DOHH2 (cell line): Measurements from ENCODE around the gene VAMP4.

Experiments
- H3F3A ChIP-seq: fragments of 200-600 bp; sonication (generic), shearing (Covaris generic); 2 replicates; pipeline ENCODE4 v1.6.0; 2016; ENCODE audit warnings: antibody characterized with exemption, mild to moderate bottlenecking; ENCODE audit not compliant: control insufficient read depth, insufficient read depth
- H3K27ac ChIP-seq: fragments of 200-600 bp; sonication (generic); 2 replicates; pipeline ENCODE4 v1.5.1; 2014; ENCODE audit warnings: low read depth, mild to moderate bottlenecking, low read length, moderate library complexity
- H3K27me3 ChIP-seq: fragments of 200-600 bp; sonication (generic); 2 replicates; pipeline ENCODE4 v1.6.1; 2014; ENCODE audit warnings: mild to moderate bottlenecking, low read length, mixed read lengths; ENCODE audit not compliant: control insufficient read depth
- H3K36me3 ChIP-seq: fragments of 200-600 bp; sonication (generic); 2 replicates; pipeline ENCODE4 v1.6.1; 2014; ENCODE audit warnings: mild to moderate bottlenecking, low read length, moderate library complexity, mixed read lengths; ENCODE audit not compliant: control insufficient read depth
- H3K4me1 ChIP-seq: fragments of 200-600 bp; sonication (generic); 2 replicates; pipeline ENCODE4 v1.6.1; 2014; ENCODE audit warnings: mild to moderate bottlenecking, low read length, mixed read lengths; ENCODE audit not compliant: control insufficient read depth
- H3K4me2 ChIP-seq: fragments of 200-600 bp; sonication (generic); 2 replicates; pipeline ENCODE4 v1.6.0; 2014; ENCODE audit warnings: mild to moderate bottlenecking, low read length, moderate library complexity
- H3K4me3 ChIP-seq: fragments of 200-600 bp; sonication (generic); 2 replicates; pipeline ENCODE4 v1.5.1; 2014; ENCODE audit warnings: mild to moderate bottlenecking, low read length, mixed read lengths
- H3K79me2 ChIP-seq: fragments of 200-600 bp; sonication (generic); 2 replicates; pipeline ENCODE4 v1.6.1; 2014; ENCODE audit warnings: mild to moderate bottlenecking, low read length, mixed read lengths; ENCODE audit not compliant: control insufficient read depth
- H3K9me2 ChIP-seq: fragments of 200-600 bp; sonication (generic); replicated peaks from 2 replicates; pipeline ENCODE4 v1.6.1; 2014; ENCODE audit warnings: mild to moderate bottlenecking, low read length, mixed read lengths; ENCODE audit not compliant: control insufficient read depth
- H3K9me3 ChIP-seq: fragments of 200-600 bp; sonication (generic); 2 replicates; pipeline ENCODE4 v1.6.1; 2014; ENCODE audit warnings: antibody characterized with exemption, low read length, mixed read lengths; ENCODE audit not compliant: control insufficient read depth, insufficient read depth
- H4K20me1 ChIP-seq: fragments of 200-600 bp; sonication (generic); 2 replicates; pipeline ENCODE4 v1.6.0; 2014; ENCODE audit warnings: low read depth, mild to moderate bottlenecking, antibody characterized with exemption, low read length, moderate library complexity; ENCODE audit not compliant: control insufficient read depth, insufficient read depth
- EZH2phosphoT487 ChIP-seq: fragments of 200-600 bp; sonication (generic); IDR thresholded peaks from 2 replicates; pipeline ENCODE4 v1.6.1; 2017; ENCODE audit warnings: borderline replicate concordance, mild to moderate bottlenecking, antibody characterized with exemption, low read length, moderate library complexity, mixed read lengths
- TF ChIP-seq, protein P1 (sequence below): fragments of 200-600 bp; sonication (generic); IDR thresholded peaks from one replicate; pipeline ENCODE4 v1.5.1; 2014; ENCODE audit warnings: antibody characterized with exemption, mild to moderate bottlenecking, low read depth, low read length; ENCODE audit not compliant: poor library complexity, severe bottlenecking

VAMP4 gene

GRCh38 chr1:171751221-171751620, 9.4 kb upstream of the VAMP4 start:
- no peak overlapping the region for H3K4me3 ChIP-seq
- H4K20me1 ChIP-seq: no peaks in the 10 kb centered on the region
- no peaks in the 10 kb centered on the region for H3K9me3 ChIP-seq
- no peaks in the 10 kb centered on the region for H3K36me3 ChIP-seq
- no peak overlapping the region for H3K4me2 ChIP-seq
- 0 out of 2 replicates have a peak, but pooled peaks cover 5% of the 10 kb centered on the region for H3K27me3 ChIP-seq
- H3K9me2 ChIP-seq: no peaks in the 10 kb centered on the region
- H3K4me1 ChIP-seq: no peaks in the 10 kb centered on the region
- TF ChIP-seq, protein P1, sequence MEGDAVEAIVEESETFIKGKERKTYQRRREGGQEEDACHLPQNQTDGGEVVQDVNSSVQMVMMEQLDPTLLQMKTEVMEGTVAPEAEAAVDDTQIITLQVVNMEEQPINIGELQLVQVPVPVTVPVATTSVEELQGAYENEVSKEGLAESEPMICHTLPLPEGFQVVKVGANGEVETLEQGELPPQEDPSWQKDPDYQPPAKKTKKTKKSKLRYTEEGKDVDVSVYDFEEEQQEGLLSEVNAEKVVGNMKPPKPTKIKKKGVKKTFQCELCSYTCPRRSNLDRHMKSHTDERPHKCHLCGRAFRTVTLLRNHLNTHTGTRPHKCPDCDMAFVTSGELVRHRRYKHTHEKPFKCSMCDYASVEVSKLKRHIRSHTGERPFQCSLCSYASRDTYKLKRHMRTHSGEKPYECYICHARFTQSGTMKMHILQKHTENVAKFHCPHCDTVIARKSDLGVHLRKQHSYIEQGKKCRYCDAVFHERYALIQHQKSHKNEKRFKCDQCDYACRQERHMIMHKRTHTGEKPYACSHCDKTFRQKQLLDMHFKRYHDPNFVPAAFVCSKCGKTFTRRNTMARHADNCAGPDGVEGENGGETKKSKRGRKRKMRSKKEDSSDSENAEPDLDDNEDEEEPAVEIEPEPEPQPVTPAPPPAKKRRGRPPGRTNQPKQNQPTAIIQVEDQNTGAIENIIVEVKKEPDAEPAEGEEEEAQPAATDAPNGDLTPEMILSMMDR: no peak
- no peak for TF ChIP-seq EZH2phosphoT487
- H3F3A ChIP-seq: no peaks in the 10 kb centered on the region
- H3K79me2 ChIP-seq: no peaks in the 10 kb centered on the region
- no peak overlapping the region for H3K27ac ChIP-seq

GRCh38 chr1:171748651-171749050, 6.8 kb upstream of the VAMP4 start:
- peaks cover 3% of the 10 kb centered on the region for H3K4me1 ChIP-seq
- H3K9me2 ChIP-seq: no peaks in the 10 kb centered on the region
- H4K20me1 ChIP-seq: no peaks in the 10 kb centered on the region
- H3K4me2 ChIP-seq: no peak overlapping the region
- H3F3A ChIP-seq: no peaks in the 10 kb centered on the region
- no peaks in the 10 kb centered on the region for H3K36me3 ChIP-seq
- H3K27me3 ChIP-seq: no peaks in the 10 kb centered on the region
- no peaks in the 10 kb centered on the region for H3K9me3 ChIP-seq
- no peak overlapping the region for H3K27ac ChIP-seq
- H3K79me2 ChIP-seq: no peaks in the 10 kb centered on the region
- H3K4me3 ChIP-seq: no peak overlapping the region
- TF ChIP-seq, protein P1: no peak
- no peak for TF ChIP-seq EZH2phosphoT487

DNA sequence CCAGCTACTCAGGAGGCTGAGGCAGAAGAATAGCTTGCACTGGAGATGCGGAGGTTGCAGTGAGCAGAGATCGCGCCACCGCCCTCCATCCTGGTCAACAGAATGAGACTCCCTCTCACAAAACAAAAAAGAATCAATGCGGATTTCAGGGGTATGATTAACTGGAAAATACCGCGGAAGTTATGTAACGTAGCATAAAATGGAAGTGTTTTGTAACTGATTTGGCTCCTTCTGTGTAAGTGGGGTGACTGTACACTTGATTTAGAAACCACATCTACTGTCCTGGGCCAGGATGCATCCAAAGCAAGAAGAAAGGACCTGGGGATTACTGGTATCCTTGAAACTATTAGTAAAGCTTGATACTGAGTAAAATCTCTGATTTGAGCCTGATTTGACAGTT, 3.1 kb upstream of the VAMP4 start:
- H3K4me2 ChIP-seq: no peak overlapping the region
- no peaks in the 10 kb centered on the region for H3K9me2 ChIP-seq
- H3K36me3 ChIP-seq: no peaks in the 10 kb centered on the region
- H3K27me3 ChIP-seq: no peaks in the 10 kb centered on the region
- no peaks in the 10 kb centered on the region for H4K20me1 ChIP-seq
- no peaks in the 10 kb centered on the region for H3K9me3 ChIP-seq
- peaks cover 2% of the 10 kb centered on the region; the same call in 1 of the 2 replicates for H3F3A ChIP-seq
- H3K79me2 ChIP-seq: peaks cover 21% of the 10 kb centered on the region
- no peak overlapping the region for H3K27ac ChIP-seq
- TF ChIP-seq, protein P1: no peak
- no peak for TF ChIP-seq EZH2phosphoT487
- H3K4me1 ChIP-seq: peaks cover 24% of the 10 kb centered on the region
- H3K4me3 ChIP-seq: no peak overlapping the region
